Activated T-cell treated with anti-CD3 and anti-CD28 coated beads for 24 hours (primary cell): Measurements from ENCODE around the gene WWOX.
"Not testable (repeated sequence)": the region's sequence is repeated elsewhere in the genome, so short reads cannot be mapped to it uniquely, and the experiment has no call there.

Source experiments
- DNase-seq: peaks from one replicate; pipeline ENCODE4 v3.0.0-alpha.2; 2020; ENCODE audit warnings: low read depth

WWOX gene

DNA sequence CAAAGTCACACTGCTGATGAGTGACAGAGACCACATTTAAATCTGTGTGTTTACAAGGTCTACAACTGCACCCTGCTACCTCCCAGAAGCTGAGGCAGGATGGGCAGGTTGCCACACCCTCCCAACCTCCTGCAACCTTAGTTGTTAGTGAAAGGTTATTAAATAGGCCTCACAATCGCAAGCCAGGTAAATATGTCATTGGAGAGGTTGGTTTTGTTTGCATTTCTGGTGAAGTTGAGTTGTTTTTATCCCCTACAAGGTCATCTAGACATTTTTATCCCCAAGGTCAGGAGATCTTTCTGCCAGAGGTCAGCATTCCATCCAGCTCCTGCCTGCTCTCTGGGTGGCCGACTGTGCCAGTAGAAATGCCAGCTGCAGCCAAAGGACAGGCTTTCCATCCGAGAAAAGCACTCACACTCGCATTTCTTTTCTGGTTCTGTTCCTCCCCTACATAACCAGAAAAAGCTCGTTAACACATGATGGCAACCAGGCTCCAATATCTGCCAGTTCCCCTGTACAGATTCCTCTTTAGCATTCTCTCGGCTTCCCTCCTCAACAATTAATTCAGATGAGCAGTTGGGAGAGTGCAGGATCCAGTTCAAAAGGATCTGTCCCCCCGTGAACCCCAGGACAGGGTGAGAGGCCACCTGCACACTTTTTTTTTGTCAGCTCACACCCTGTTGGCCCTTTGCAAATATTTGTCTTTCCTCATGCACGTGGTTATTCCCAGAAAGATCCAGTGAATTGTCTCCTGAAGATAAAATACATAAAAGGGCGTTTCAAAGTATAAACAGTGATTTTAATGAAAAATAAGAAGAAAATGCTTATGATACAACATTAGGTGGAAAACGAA, 938.3 kb downstream of the WWOX start:
- no peak for DNase-seq

DNA sequence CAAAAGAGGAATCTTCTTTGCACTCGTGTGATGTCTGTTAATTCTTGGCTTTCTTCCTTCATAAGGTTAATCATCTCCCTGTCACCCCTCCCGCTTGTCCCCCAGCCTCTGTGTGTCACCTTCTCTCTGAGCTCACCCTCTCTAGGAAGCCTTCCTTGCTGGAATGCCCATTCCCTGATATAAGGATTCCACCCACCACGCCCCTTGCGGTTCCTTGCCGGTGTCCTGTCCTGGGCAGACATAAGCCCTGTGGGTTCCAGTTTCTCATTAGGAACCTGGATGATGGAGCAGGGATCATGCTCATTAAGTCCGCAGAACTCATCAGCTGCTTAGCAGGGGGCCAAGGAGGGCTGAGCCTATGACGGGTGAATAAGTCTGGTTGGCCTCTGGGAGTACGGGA, 941.8 kb downstream of the WWOX start:
- DNase-seq = no peak

DNA sequence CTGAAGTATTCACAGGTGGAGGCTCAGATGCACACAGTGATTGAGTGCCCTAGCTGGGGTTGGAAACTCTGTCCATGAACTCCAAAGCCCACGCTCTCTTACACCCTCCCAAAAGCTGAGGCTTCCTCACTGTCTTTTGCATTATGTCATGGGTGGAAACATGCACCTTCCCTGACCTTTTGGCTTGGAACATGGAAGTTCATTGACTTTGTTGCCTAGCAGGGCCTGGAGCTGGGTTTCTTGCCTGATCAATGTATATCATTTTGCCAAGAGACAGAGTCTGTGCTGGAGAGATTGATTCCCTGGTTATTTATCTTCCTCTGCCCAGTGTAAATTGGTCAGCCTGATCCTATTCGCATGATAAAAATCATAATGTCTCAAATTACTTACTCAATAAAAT, 942.7 kb downstream of the WWOX start:
- DNase-seq = no peak

DNA sequence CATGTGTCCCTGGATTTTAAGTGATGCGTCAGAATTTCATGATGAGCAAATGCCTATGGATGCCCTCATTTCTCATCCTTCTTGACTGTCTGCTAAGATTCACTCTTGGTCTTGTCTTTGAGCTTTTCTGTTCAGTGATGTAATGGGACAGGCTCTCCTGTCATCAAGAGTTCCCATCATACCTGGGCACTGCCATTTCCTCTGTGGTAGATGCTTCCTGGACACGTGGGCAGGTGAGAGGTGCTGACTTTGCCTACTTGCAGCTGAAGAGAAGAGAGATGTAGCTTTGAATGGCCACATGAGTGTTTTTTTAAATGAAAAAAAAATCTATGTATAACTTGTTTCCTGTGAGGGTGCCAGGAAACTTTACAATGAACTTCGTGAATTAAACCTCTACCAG, 943.4 kb downstream of the WWOX start:
- DNase-seq = peak; percentile 7

DNA sequence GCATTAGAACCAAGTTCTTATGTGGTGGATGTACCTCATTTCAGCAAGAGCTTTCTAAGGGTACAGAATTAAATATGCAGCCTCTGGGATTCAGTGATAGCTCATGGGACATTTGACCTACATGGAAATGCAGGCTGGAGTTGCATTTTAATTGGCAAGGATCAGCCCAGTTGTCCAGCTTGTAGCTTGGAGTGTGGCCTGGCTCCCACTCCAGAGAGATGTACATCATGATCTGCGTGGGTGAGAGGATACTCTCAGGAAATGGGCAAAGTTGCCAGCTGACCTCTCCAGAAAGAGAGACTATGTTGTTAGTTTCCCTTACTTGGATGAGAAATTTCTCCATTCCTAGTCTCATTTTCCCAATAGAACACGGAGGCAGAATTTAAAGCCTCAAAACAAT, 945.7 kb downstream of the WWOX start:
- no peak for DNase-seq

DNA sequence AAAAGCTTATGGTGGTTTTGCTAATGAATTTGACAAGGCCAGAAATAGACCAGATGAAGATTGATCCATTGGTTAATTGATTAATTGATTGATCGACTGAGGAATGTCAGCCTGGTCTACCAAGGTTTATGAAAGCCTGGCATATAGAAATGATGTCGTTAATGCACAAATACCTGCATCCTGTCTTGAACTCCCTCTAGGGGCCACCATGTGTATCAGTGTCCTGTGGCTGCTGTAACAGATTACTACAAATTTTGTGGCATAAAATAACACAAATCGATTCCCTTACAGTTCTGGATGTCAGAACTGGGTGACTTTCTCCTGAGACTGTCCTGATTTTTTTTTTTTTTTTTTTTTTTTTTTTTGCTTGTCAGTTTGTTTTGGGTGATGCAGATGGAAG, 947.9 kb downstream of the WWOX start:
- no peak for DNase-seq

DNA sequence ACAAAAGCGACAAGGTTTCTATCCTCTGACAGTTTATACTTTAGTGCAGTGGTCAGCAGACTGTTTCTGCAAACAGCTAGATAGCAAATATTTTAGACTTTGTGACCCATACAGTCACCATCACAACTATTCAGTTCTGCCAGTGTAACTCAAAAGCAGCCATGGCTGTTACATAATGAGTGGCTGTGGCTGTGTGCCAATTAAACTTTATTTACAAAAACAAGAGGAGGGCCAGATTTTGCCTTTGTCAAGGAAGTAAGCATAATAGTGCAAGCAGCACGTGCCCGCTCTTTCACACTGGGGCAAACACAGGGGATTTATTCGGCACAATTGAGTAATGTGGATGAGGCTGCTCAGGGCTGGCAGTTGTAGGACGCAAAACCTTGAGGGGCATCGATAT, 949.6 kb downstream of the WWOX start:
- DNase-seq = no peak

DNA sequence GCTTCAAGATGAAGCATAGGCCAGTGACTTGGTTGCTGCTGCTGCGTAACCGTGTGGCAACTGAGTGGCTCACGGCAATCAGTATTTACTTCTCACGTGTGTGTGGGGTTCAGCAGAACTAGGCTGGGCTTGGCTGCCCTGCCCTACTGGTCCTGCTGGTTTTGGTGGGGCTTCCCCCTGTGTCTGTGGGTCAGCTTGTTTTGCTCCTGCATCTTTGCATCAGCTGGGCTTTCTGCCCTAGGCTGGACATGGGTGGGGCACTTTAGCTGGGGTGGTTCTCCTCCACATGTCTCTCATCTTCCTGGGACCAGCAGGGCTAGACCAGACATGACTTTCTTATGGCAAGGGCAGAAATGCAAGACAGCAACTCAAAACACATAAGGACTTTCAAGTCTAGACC, 950.6 kb downstream of the WWOX start:
- no peak for DNase-seq

DNA sequence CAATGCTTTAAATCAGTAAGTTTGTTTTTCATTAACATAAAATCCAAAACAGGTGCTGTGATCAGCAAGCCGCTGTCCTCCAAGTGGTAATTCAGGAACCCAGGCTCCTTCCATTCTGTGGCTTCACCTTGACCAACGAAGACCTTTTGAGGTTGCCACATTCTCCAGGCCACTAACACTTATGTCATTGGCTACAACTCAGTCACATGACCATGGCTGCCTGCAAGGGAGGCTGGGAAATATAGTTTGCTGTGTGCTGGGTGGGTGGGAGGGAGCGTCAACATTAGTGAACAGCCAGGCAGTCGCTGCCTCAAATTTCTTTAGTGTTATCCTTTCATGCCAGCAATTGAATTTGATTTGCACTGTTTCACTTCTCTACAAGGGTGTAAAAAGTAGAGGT, 951.9 kb downstream of the WWOX start:
- no peak for DNase-seq

DNA sequence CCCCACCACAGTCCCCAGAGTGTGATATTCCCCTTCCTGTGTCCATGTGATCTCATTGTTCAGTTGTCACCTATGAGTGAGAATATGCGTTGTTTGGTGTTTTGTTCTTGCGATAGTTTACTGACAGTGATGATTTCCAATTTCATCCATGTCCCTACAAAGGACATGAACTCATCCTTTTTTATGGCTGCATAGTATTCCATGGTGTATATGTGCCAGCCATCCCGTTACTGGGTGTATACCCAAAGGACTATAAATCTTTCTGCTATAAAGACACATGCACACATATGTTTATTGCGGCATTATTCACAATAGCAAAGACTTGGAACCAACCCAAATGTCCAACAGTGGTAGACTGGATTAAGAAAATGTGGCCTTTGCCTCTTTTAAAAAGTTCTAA, 952.7 kb downstream of the WWOX start:
- not testable (repeated sequence) for DNase-seq

DNA sequence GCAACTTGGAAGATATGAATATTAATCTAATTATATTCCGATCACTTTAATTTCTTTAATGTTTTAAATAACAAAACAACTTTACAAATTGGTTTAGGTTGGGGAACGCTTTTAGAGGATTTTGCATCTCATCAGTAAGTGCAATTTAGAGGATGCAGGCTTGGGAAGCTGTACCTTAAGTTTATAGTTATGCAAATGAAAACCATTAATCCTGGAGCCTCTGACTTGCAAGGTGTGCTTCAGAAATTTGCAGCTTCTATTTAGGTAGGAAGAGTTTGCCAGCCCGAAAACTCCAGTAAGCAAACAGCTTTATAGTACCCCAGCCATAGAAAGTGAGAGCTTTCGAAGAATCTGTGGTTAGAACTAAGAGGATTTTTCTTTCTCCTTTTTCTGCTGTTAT, 954.1 kb downstream of the WWOX start:
- DNase-seq = no peak

DNA sequence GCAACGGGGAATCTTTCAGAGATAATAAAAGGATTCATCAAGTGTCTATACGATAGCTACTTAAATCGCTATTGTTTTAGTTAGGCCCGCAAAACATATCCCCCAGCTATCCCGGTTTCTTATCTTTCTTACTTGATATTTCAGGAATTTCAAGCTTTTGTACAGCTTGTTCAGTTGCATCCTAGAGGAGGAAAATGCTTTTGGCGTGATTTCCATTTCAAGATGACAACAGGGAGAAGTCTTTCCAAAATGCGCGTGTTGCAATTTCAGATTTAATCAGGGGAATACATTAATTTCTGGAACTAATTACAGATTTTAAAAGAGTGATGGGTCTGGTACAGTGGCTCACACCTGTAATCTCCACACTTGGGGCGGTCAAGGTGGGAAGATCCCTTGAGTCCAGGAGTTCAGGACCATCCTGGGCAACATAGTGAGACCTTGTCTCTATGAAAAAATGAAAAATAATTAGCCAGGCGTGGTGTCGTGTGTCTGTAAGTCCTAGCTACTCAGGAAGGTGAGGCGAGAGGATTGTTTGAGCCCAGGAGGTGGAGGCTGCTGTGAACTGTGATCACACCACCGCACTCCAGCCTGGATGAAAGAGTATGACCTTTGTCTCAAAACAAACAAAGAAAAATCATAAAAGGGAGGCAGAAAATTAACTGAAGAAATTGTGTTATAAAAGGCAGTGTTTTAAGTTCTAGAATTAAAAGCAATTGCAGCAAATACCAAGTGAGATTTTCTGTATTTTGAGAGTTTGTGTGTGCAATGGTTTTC, 954.9 kb downstream of the WWOX start:
- no peak for DNase-seq

DNA sequence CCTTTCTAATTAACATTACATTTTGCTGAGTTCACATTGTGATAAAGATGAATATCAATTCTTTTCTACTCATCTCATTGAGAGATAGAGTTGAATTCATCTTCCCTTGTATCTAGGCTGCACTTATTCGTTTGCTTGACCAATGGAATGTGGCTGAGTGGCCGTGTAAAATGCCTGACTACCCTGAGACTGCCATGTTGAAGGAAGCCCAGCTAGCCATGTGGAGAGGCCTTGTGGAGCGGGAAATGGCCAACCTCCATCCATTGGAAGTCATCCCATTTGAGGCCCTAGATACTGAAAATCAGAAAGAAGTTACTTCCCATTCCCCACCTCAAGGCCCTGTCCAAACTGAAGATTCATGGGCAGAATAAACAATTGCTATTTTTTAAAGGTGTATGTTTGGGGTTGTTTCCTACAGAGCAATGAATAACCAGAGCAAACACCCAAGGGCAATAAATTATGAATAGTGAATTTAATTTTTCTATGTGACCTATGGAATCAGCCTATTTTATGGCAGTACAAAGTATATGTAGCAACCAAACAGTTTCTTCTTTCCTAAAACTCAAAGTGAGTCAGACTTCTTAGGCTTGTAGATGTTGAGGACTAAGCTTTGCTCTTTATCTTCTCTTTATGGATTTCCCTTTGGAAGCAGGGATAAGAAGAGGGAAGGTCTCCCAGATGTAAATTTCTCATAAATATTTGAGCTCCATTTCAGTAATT, 956.0 kb downstream of the WWOX start:
- no peak for DNase-seq

DNA sequence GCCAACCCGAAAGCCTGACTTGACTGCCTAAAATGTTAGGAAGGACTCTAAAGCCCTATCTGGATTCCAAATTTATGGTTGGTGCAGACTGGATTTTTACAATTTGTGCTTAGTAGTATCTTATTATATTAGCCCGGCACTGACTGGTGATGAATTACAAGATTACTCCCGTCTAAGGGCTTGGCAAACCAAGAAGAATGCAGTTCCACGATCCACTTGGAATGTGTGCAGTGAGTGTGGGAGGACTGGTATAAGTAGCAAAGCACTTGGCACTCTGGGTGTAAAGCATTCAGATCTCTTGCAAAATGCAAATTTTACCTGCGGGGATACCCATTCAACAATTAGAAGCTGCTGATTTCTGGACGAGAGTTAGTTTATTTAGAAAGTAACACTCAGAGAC, 961.7 kb downstream of the WWOX start:
- DNase-seq = no peak

DNA sequence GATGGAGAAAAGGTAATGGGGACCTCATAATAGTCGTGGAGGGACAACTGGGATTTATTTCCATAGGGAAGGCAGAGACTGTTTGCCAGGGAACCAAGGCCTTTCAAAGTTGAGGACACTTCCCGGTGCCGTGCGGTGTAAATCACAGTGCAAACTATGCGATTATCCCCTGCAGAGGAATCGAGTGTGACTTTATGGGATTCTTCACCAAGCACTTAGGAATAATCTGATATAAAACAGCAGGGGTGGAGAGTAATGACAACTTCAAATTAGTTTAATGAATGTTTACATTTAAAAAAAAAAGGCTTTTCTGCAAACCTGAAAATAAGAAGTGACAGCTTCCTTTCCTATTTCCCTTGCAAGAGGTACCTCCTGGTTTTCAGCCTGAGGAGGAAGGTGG, 962.9 kb downstream of the WWOX start:
- DNase-seq = no peak

DNA sequence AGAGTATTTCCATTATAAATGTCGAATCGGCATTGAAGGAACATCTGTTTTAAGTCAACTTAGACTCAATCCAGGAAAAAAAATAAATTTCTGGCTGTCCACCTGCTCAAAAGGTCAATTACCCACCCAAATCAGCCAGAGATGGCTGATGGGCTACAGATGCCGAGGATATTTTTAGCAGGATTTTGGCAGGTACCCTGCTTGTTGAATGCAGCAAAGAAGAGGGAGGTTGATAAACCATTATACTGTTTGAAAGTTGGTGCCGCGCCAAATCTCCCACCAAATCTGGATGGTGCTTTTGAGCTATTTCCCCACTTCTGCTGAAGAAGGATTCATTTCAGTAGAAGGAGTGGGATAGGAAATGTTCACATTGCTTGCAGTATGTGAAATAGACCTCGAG, 963.4 kb downstream of the WWOX start:
- no peak for DNase-seq

DNA sequence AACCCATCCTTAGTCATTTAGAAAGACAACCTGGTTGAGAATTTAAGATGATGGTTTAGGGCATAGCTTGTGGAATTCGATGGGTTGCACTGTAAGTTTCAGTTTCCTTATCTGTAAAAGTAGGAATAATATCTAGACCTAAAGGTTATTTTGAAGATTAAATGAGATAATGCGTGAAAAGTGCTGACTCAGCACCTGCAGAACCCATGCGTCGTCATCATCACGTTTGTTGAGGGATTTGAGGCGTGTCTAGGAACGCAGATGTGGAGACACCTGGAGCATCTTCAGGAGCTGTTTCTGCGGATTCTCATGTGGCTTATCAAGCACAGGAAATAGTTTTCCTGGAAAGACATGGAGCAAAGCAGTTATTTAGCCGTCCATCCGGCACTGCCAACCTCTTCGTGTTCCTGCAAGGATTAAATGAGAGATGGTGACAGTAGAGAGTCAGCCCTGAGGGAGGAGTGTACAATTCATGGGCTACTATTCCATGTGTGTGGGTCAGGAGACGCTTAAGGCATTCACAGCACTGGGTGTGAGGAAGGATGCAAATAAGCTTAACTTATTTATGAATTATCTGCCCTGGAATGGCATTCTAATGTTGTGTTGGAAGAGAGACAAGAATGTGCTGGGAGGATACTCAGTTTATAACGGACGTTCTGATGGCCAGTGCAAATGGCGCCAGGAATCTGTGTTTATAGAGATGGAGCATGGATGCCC, 965.0 kb downstream of the WWOX start:
- DNase-seq = no peak

DNA sequence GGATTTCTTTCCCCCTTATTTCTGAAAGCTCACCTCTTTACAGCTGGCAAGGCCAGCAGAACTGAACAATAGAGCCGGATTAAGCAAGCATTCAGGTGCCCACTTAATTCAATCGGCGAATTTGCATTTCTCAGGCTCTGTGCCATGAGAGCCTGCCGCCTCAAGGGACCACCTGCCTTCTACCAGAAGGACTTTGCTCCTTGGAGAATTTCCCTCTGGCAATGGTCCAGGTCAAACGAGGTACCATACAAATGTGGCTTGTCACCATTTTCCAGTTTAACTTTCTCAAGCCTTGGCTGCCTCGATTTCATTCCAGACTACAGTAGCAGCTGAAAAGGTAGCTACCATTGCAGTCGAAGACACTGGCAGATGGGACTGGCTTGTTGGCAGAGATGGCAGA, 967.1 kb downstream of the WWOX start:
- no peak for DNase-seq

DNA sequence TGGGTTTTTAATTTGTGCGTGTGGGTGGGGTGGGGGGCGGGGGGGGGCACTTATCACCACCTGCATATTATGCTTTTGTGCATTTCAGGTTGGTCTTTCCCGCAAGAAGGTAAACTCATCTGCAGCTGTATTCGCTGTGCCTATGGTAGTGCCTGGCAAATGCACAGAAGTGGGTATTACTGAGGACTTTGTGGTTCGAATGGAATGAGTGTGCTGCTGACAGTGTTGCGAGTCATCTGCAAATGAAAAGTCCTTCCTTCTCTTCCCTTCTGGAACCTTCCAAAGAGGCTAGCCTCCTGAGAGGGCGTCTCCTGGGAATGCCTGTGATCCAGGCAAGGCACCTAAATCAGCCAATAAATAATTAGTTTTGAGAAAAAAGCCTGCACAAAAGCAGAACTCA, 968.1 kb downstream of the WWOX start:
- DNase-seq = no peak

DNA sequence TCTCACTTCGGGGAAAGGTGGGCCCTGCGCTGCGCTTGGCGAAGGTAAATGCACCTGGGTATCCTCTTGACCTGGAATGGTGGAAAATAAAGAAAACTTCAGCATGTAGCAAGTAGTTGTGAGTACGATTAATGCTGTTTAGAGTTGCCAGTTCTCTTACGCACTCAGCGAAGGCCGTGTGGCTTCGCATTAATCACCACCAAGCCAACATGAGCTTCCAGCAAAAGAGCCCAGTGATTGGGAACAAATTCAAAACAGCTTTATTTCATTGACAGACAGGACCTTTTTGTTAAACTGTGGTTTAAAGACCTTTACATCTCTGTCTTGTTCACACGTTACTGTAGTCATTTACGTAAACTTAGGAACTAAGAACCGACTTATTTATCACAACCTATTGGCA, 969.7 kb downstream of the WWOX start:
- no peak for DNase-seq

DNA sequence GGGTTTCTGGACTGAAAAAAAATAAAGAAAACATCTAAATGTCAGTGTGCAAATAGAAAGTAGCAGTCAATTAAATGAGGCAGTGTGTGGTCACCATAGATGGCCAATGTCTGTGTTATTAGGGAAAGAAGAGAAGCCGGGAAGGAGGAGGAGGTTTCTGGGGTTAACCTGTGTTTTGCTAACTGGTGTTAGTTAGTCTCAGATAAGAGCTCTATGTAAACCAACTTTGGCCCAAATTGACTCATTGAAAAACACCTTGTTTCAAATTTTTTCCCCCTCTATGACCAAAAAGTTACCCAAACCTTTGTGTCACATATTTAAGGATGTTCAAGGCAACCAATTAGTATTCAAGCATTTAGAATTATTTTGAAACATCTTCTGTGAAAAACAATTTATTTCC, 970.2 kb downstream of the WWOX start:
- no peak for DNase-seq

DNA sequence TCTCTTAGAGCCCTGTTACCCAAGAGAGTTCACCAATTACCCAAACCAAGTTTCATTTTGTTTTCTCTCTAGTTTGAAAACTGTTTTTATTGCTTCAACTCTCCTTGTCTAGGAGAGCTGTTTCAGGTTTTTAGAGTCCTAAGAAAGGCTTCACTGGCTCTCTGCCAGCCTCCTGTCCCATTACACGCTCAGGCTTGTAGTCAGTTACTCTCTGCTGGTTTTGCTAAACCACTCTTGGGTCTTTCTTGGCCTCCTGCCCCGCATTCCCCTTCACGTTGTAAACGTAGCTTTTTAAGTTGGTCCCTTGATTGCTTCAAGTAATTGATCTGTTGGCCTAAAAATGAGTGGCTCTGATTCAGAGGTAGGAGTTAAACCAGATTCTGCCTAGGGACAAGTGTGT, 972.0 kb downstream of the WWOX start:
- DNase-seq = no peak
